GM18498 (cell line): ENCODE results near the gene KIF1A.
"Not testable (repeated sequence)": the region's sequence is repeated elsewhere in the genome, so short reads cannot be mapped to it uniquely, and the experiment has no call there.

Source experiments
- ATAC-seq: cut with Tn5 transposase; IDR thresholded peaks from one replicate; pipeline ENCODE4 v1.9.1; 2021; ENCODE audit warnings: mild to moderate bottlenecking, moderate library complexity; ENCODE audit not compliant: unreplicated experiment

The KIF1A gene

DNA sequence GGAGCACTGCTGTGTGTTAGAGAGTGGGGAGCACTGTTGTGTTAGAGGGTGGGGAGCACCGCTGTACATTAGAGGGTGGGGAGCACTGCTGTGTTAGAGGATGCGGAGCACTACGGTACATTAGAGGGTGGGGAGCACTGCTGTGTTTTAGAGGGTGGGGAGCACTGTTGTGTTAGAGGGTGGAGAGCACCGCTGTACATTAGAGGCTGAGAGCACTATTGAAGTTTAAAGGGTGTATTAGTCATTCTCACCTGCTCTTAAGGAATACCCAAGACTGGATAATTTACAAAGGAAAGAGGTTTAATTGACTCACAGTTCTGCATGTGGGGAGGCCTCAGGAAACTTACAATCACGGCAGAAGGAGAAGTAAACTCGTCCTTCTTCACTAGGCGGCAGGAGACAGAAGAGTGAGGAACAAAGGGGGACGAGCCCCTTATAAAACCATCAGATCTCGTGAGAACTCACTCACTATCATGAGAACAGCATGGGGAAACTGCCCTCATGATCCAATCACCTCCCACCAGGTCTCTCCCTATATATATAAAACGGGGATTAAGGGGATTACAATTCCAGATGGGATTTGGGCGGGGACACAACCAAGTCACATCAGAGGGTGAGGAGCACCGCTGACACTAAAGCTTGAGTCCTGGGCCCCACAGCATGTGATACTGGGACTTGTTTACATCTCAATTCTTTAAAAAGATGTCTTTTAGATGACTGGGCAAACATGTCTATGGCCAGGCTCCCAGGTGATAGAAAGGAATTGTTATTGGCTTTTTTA is 29.1 kb upstream of the KIF1A start:
- no peak for ATAC-seq

DNA sequence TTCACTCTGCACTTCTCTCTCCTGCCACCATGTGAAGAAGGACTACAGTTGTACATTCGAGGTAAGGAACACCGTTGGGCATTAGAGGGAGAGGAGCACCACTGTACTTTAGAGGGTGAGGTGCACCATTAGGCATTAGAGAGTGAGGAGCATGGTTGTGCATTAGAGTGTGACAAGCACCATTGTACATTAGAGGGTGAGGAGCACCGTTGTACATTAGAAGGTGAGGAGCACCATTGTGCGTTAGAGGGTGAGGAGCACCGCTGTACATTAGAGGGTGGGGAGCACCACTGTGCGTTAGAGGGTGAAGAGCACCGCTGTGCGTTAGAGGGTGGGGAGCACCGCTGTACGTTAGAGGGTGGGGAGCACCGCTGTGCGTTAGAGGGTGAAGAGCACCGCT is 27.8 kb upstream of the KIF1A start:
- ATAC-seq = no peak

DNA sequence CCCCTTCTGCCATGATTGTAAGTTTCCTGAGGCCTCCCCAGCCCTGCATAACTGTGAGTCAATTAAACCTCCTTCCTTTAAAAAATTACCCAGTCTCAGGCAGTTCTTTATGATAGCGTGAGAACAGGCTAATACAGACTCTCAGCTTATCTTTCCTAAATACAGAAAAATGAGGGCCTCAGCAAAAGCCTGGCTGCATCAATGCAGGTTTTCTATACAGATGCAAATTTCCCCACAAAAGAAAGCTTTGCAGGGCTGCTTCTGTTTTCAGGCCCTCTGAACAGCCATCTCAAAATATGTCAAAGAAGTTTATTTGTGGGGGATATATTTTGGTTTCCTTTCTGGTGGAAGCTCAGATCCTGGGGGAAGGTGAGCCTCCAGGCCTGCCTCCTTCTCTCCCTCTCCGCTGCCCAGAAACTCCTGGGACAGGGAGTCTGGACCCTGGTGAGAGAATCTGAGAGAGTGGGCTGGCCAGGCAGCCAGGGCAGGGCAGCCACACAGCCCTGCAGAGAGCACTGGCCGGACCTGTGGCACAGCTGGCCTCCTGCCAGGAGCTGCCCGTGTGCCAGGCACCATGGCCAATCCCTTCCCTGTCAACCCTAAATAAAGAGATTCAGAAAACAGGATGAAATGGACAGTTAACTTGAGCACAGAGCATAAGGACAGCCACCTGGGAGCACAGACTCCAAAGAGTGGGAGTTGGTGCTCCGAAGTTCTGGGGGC is 27.0 kb upstream of the KIF1A start:
- ATAC-seq = no peak

DNA sequence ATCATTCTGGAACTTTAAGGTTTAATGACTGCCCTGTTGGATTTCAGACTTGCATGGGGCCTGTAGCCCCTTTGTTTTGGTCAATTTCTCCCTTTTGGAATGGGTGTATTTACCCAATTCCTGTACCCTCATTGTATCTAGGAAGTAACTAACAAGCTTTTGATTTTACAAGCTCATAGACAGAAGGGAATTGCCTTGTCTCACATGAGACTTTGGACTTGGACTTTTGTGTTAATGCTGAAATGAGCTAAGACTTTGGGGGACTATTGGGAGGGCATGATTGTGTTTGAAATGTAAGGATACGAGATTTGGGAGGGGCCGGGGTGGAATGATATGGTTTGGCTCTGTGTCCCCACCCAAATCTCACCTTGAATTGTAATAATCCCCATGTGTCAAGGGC is 26.3 kb upstream of the KIF1A start:
- ATAC-seq = not testable (repeated sequence)

DNA sequence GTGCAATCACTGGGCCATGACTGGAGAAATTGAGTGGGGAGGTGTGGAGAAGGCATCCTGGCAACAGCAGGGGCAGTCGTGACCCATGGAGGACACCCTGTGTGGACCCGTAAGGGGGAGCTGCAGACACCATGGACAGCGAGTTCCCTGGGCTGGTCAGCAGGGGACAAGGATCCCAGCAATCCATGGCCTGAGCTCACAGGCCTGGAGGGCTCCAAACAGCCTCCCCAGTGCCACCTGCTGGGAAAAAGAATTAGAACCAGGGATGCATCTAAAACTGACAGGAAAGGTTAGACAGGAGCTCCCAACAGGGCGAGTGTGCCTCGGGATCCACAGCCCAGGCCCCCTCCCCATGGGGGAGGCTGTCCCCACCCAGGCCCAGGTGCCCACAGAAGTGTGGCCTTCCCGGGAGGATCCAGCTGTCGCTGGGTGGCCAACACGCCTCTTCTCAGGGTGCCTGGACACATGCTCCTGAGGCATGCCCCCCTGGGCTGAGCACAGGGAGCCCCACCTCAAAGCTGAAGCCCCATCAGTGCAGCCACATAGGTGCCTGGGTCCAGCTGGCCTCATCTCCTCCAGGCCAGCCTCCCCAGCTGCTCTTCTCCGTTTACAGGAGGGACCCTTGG is 20.5 kb upstream of the KIF1A start:
- no peak for ATAC-seq

DNA sequence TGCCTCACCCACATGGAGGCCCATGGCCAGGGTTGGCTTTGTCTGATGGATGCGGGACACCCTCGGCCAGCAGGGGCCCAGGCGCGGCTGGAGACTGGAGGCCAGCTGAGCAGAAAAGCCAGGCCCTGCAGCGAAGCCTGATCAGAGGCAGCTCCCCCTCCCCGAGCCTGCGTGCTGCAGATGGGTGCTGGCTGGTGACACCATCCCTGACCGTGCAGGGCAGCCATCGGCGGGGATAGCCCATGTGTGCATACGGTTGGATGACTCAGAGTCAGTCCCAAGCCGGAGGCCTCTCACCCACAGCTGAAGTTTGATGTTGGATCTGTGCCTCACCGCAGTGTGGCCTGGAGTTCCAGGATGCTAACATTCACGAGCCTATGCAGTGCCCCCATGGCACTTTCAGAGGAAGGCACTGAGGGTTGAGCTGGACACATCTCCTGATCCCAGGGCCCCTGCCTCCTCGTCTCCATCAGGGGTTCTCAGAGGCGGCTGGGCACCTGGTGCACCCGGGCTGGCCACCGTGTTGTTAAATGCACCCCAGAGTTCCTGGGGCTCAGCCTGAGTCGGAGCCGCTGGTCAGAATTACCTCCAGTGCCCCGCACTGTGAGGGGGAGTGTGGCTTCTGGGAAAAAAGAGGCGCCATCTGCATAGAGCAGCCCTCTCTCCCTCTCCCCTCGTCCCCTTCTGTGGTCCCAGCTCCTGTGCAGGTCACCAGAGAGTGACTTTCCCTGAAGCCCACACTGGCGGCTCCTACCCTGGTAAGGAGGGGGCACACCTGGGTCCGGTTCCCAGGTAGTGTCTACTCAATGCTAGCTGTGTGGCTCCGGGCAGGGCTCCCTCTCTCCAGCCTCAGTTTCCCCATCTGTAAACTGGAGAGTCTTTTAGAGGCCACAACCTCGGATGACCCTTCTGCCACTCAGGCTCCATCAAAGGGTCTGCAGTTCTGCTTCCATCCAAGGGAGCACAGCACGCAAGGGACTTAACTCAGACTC is 19.4 kb upstream of the KIF1A start:
- ATAC-seq = no peak

DNA sequence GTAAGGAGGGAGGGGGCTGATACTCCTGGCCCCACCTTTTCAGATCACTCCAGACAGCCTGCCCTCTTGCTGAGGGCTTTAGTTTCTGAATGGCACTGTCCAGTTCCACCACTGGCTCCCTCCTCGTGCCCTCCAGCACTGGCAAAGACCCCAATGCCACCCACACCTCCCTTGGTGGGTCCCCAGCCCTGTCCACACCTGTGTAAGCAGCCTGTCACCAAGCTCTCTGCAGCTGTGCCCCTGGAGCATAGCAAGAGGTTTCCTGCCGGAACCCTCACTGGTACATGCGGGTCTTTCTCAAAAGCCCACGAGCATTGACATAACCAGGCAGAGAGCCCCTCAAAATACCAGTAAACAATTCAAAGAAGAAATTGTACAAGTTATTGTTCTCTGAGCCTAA is 17.6 kb upstream of the KIF1A start:
- ATAC-seq = no peak

DNA sequence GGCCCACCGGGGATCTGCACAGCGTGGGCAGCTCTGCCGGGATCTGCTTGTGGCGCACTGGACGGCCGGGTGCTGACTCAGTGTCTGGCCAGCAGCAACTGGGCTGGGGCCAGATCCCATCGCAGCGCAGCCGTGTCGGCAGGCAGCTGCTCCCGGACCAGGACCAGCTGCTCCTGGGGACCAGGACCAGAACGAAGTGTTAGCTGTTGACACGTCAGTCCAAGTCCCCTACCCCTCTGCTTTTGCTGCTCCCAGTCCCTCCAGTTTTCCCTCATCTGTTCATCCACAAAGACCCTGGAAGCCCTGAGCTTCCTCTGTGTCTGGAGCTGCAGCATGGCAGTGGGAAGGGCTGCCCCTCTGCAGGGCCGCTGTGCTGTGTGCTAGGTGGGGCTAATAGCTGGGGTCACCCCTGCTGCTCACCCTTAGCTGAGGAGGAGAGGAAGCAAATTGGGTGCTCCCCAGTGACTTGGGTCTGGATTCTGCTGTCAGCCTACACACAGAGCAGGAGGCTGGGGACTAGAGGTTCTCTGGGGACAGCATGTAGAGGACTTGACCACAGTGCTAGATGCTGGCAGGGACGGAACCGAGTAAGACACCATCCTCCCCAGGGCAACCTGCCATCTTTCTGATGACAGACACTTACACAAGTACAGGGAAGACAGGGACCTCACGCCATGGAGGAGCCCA is 16.9 kb upstream of the KIF1A start:
- ATAC-seq = no peak

DNA sequence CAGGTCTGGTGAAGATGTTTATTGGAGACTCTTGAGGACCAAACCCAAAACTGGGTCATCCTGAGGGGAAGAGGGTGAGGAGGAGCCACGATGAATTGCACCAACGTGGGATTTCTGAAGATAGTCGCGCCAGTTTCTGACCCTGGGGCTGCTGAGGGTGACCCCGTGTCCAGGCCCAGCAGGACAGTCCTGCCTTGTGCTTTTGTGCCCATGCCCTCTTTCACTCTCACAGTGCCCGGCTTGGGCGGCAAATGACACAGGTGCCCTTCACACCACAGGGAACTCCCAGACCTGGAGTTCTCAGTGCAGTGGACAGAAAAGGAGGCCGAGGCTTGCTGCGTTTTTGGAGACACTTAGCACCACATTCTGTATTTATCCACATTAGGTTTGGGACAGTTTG is 15.5 kb upstream of the KIF1A start:
- ATAC-seq = no peak

DNA sequence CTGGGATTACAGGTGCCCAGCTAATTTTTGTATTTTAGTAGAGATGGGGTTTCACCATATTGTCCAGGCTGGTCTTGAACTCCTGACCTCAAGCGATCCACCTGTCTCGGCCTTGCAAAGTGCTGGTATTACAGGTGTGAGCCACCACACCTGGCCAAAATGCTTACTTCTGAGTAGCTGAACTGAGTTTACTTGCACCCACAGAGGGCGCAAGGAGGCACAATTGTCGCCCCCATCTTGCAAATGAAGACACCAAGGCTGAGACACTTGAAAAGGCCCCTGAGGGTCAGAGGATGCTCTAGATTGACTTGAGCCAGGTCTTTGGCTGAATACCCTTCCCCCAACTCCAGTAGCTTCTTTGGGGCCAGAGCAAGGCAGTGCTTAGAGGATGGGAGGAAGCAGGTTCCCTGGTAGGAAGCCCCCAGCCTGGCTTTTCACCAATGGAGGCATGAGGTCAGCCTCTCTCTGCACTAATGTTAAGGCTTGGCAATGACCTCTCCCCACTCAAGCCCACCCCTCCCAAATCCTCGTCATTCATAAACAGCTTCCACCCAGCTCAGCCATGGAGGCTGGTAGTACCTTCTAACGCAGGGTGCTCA is 14.5 kb upstream of the KIF1A start:
- no peak for ATAC-seq

DNA sequence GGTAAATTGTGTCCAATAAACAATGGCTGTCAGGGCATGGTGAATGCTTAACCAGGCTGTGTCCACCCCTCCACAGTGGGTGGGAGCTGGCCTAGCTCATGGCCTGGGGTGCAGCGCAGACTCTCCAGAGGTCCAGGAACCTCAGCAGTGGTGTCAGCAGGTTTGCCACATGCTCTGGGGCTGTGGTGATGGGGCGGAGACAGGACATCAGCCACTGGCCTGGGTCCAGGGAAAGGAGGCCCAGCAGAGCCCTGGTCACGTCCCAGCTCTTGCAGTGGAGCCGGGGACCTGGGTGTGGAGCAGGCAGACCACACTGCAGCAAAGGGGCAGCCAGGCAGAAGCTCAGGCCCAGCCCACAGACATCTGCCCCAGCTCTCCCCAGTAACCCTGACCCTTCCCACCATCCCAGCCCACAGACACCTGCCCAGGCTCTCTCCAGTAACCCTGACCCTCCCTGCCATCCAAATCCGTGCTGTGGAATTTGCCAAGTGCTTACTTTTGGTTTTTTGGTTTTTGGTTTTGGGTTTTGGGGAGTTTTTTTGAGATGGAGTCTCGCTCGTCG is 13.8 kb upstream of the KIF1A start:
- ATAC-seq = no peak

DNA sequence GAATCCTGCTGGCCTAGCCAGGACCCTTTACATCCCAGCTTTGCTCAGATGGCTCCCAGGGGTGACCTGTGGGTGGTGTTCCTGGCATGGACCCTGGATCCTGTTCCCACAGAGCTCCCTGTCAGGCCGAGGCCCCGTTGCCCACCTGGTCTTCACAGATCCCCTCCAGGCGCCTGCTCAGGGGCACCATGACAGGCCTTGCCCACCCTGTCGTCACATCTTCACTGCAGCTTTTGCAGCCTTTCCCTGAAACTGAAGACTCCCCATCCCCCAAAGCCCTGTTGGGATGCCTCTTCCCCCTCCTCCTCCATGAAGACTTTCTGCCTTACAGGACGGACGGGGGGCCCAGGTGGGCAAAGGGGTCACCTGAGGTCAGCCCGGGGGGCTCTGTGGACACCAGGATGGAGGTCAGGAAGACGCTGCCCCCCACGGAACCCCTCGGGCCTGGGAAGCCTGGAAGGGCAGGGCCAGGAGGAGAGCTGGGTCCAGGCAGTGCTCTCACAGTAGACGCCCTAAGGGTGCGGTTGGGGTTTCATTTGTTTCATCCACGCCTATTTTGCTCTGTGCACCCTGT is 13.0 kb upstream of the KIF1A start:
- ATAC-seq = no peak

DNA sequence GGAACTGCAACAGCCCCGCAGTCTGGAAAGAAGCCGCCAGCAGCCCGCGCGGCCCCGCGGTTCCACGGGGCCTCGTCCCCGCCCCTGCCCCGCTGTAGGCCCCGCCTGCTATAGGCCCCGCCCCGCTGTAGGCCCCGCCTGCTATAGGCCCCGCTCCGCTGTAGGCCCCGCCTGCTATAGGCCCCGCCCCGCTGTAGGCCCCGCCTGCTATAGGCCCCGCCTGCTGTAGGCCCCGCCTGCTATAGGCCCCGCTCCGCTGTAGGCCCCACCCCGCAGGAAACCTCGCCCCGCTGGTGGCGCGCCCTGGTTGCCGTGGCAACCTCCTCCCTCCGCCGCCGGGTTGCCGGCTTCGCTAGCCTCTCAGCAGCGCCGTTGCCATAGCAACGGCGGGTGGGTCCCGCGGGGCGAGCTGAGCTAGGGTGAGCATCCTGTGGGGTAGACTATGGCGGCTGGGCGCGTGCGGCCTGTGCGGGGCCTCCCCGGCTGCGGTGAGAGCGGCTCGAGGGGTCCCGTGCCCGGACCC is 12.2 kb upstream of the KIF1A start:
- ATAC-seq = peak; percentile 90

DNA sequence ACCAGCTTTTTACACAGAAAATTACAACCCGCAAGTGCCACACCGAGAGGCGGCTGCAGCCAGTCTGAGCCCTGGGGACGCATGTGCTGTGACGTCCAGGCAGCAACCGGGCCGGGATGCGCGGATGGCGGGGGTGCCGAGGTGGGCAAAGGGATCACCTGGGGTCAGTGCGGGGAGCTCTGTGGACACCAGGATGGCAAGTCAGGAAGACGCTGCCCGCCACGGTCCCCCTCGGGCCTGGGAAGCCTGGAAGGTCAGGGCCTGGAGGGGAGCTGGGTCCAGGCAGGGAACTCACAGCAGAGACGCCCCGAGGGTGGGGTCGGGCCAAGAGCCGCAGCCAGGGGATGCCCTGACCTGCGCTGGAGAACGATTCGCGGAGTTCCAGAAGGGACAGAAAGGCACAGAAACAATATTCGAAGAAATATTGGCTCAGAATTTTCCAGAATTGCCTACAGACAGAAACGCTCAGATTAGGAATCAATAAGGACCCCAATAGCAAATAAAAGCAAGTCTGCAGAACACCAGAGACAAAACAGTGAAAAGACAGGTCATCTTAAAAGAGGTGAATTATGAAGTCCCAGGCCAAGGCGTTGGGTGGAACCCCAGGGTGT is 11.7 kb upstream of the KIF1A start:
- no peak for ATAC-seq

DNA sequence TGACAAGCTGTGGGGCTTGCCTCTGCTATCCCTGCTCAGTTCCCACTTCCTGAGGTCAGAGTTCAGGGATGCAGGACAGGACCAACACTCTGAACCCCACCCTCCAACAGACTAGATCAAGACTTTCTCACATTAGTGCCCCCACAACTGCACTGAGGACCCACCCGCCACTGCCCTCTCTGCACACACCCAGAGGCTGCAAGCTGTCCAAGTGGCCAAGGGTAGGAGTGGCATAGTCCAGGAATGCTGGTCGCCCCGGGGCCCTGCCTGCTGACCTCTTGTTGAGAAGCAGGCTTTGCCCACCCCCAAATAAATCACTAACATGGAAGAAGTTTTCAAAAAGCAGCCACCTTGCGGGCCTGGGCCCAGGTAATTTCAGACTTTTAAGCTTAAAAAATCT is 5.5 kb upstream of the KIF1A start:
- no peak for ATAC-seq

DNA sequence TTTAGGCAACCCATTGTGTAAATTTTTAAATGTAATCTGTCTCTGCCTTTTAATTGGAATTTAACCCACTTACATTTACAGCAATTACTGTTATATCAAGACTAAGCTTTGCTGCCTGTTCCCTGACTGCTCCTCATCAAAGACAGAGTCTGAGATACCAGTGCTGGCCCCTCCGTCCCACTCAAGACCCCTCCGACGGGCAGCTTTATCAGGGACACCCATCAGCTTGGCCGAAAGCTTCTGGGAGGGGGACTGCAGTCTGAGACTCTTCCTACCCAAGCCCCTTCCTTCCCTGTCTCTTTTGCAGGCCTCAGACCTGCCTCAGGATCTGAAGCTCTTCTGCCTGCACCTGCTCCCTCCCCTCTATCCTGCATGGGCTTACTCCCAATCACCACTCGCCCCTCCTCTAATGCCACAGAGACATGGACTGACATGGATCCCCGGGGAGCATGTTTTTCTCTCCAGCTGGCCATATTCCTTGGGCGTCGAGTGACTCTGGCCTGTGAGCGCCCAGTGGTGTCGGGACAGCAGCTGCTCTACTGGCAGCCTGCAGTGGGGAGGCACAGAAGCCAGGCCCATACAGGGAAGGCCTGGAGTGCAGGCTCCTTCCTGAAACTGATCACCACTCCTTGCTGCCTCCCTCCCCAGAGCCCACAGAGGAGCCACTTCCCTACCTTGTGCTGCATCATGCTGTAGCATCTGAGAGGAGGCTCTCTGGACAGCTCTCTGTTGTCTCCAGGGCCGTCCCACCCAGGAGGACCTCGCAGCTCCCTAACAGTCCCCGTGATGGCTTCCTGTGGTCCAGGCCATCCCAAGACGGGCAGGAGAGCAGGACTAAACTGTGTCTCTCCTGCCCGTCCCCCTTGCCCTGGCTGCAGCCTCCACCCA is 3.7 kb upstream of the KIF1A start:
- ATAC-seq = no peak

DNA sequence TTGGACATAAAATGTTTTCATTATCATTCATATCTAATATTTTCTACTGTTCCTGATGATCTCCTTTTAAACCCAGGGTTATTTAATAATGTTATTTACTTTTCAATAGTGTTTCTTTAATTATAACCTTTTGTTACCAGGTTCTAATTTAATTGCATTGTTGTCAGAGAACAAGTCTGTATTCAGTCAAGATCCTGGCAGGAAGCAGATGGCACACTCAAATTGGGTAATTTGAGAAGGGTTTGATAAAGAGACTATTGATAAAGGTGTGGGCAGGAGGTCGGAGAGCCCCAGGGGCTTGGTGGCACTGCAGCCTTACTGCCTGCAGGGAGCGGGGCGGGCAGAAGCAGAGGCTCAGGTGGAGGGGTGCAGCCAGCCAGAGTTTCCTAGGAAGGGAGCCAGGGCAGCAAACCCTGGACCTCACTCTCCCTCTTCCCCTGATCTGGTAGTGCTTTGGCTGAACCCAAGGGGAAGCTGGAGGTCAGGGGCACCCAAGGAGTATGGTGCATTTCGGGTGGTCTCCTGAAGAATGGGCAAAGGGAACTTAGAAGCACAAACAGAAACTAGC is 2.3 kb upstream of the KIF1A start:
- ATAC-seq = no peak
